ENCODE data around the gene DES. TPM values are rescaled to one million over a fixed set of nuclear protein-coding genes. Genes with fewer than 3 reads are reported as not detected.

DES gene
- total and polyA plus RNA-seq, 2 of the 13 experiments (the other 11 are each of a cell fraction or from before 2014, with no cell fraction given) = not detected

DNA sequence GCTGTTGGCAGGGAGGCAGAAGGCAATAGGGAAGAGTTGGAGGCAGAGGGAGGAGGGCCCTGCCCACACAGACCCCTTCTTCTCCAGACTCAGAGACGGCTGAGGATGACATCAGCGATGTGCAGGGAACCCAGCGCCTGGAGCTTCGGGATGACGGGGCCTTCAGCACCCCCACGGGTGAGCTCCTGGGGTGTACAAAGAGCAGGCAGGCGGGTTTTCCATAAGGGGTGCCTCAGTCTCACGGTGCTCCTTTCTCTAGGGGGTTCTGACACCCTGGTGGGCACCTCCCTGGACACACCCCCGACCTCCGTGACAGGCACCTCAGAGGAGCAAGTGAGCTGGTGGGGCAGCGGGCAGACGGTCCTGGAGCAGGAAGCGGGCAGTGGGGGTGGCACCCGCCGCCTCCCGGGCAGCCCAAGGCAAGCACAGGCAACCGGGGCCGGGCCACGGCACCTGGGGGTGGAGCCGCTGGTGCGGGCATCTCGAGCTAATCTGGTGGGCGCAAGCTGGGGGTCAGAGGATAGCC lies 26.5 kb downstream of the DES start:
- DNase-seq (ENCODE audit: low spot score) (no peak), ATAC-seq (no peak), FAIRE-seq (no peak)
- H3K27ac ChIP-seq (ENCODE audit: extremely low read length, insufficient read depth, low read length) = no peak overlapping the region
- peaks cover 4% of the 10 kb centered on the region; the same call in 1 of the 2 replicates for H4K20me1 ChIP-seq (ENCODE audit: insufficient read depth, low read length)
- H3K9me3 ChIP-seq (ENCODE audit: low read length) = no peaks in the 10 kb centered on the region
- WGBS (ENCODE audit: low lambda C conversion rate) = 3% methylated on average over 11 of the region's 23 CpGs
- H3K79me2 ChIP-seq (ENCODE audit: insufficient read depth, low read length) = no peaks in the 10 kb centered on the region
- no TSS peak for BruUV-seq (replicated peaks)
- H3K27me3 ChIP-seq (ENCODE audit: control insufficient read depth in 1 of 2, insufficient read depth in 2 of 2, low read length in 2 of 2) = peaks cover 55 to 95% of the 10 kb centered on the region in 2 experiments
- intact Hi-C loops (cut with micrococcal nuclease; ENCODE audit: unreplicated experiment) = no loop called here
- no peak for TF ChIP-seq GTF3A (CRISPR knock-in tag; conservative IDR thresholded peaks at IDR 0.05)
- no peak for TF ChIP-seq SMC3 (IDR thresholded peaks at IDR 0.05; ENCODE audit: low read length)
- TF ChIP-seq MBNL3 (CRISPR knock-in tag; conservative IDR thresholded peaks at IDR 0.05) = no peak
- no peak for TF ChIP-seq ZNF251 (CRISPR knock-in tag; IDR thresholded peaks at IDR 0.05)
- no peak for TF ChIP-seq ZNF644 (CRISPR knock-in tag; IDR thresholded peaks at IDR 0.05; ENCODE audit: low read depth)
- no peak for TF ChIP-seq ZNF235 (CRISPR knock-in tag; IDR thresholded peaks at IDR 0.05; ENCODE audit: borderline replicate concordance)
- no peak for TF ChIP-seq MAFG (CRISPR knock-in tag; IDR thresholded peaks at IDR 0.05)
- no peak overlapping the region for H2AFZ ChIP-seq (ENCODE audit: low read length)
- no peaks in the 10 kb centered on the region for H3K36me3 ChIP-seq (replicated peaks in 1 of 2; ENCODE audit: control insufficient read depth in 1 of 2, insufficient read depth in 2 of 2, low read length in 2 of 2)
- H3K9ac ChIP-seq (ENCODE audit: insufficient read depth, low read depth, low read length) = no peak overlapping the region
- no peak overlapping the region for H3K4me3 ChIP-seq (replicated peaks in 1 of 3; ENCODE audit: insufficient read depth in 1 of 3, low read depth in 2 of 3, low read length in 3 of 3)
- H3K4me2 ChIP-seq (ENCODE audit: low read depth, low read length) = no peak overlapping the region
- no peaks in the 10 kb centered on the region for H3K4me1 ChIP-seq (ENCODE audit: insufficient read depth, low read length)
- ChIA-PET CTCF (ENCODE audit: low intra/inter-chr PET ratio, low total read pairs) (no interaction called here), POLR2A (no interaction called here)
- in situ Hi-C loops (cut with HindIII; ENCODE audit: extremely low pct_ligation_motif_present, low pct_unique_long_range_greater_than_20kb) = no loop called here

DNA sequence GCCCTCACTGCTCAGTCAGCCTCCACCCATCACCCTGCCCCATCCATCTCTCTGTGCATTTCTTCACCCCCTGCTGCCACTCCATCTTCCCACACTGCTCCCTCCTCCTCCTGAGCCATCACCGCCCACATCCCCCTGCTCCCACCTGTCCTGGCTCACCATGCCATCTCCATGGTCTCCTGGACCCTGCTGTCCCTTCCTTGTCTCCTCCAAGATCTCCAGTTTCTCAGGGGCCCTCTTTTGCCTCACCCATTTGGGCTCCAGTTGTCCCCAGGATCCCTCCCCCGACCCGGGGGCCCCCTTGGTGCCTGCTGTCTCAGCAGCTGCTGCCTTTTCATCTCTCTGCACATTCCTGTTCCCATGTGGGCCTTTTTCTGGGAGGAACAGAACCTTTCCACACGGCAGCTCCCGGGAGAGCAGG lies 27.1 kb downstream of the DES start:
- no peak overlapping the region for H3K4me3 ChIP-seq (replicated peaks in 1 of 3; ENCODE audit: insufficient read depth in 1 of 3, low read depth in 2 of 3, low read length in 3 of 3)
- H4K20me1 ChIP-seq (ENCODE audit: insufficient read depth, low read length) = peaks cover 4% of the 10 kb centered on the region; the same call in 1 of the 2 replicates
- no peaks in the 10 kb centered on the region for H3K9me3 ChIP-seq (ENCODE audit: low read length)
- ChIA-PET CTCF (ENCODE audit: low intra/inter-chr PET ratio, low total read pairs) (no interaction called here), POLR2A (no interaction called here)
- DNase-seq (ENCODE audit: low spot score) (no peak), FAIRE-seq (no peak), ATAC-seq (no peak)
- H3K27me3 ChIP-seq (ENCODE audit: control insufficient read depth in 1 of 2, insufficient read depth in 2 of 2, low read length in 2 of 2) = peaks cover 60 to 95% of the 10 kb centered on the region in 2 experiments
- H3K27ac ChIP-seq (ENCODE audit: extremely low read length, insufficient read depth, low read length) = no peak overlapping the region
- H3K9ac ChIP-seq (ENCODE audit: insufficient read depth, low read depth, low read length) = no peak overlapping the region
- no peaks in the 10 kb centered on the region for H3K79me2 ChIP-seq (ENCODE audit: insufficient read depth, low read length)
- intact Hi-C loops (cut with micrococcal nuclease; ENCODE audit: unreplicated experiment) (no loop called here), in situ Hi-C loops (cut with HindIII; ENCODE audit: extremely low pct_ligation_motif_present, low pct_unique_long_range_greater_than_20kb) (no loop called here)
- no peaks in the 10 kb centered on the region for H3K4me1 ChIP-seq (ENCODE audit: insufficient read depth, low read length)
- H3K36me3 ChIP-seq (replicated peaks in 1 of 2; ENCODE audit: control insufficient read depth in 1 of 2, insufficient read depth in 2 of 2, low read length in 2 of 2) = no peaks in the 10 kb centered on the region
- H2AFZ ChIP-seq (ENCODE audit: low read length) = no peak overlapping the region
- WGBS (ENCODE audit: low lambda C conversion rate) = 7% methylated on average over 5 of the region's 5 CpGs
- H3K4me2 ChIP-seq (ENCODE audit: low read depth, low read length) = no peak overlapping the region
- no TSS peak for BruUV-seq (replicated peaks)
- TF ChIP-seq SALL1 (CRISPR knock-in tag; IDR thresholded peaks at IDR 0.05) (no peak), TBX2 (CRISPR knock-in tag; IDR thresholded peaks at IDR 0.05; ENCODE audit: borderline replicate concordance) (no peak), ZFAT (CRISPR knock-in tag; conservative IDR thresholded peaks at IDR 0.05) (no peak), HOXA3 (CRISPR knock-in tag; IDR thresholded peaks at IDR 0.05) (no peak), ZNF225 (CRISPR knock-in tag; IDR thresholded peaks at IDR 0.05) (no peak), ZNF883 (CRISPR knock-in tag; IDR thresholded peaks at IDR 0.05; ENCODE audit: not compliant biosample characterization) (no peak), ZNF367 (CRISPR knock-in tag; IDR thresholded peaks at IDR 0.05; ENCODE audit: borderline replicate concordance) (no peak), ZNF460 (CRISPR knock-in tag; IDR thresholded peaks at IDR 0.05; ENCODE audit: borderline replicate concordance) (no peak), NR1H2 (CRISPR knock-in tag; IDR thresholded peaks at IDR 0.05; ENCODE audit: borderline replicate concordance, low read depth) (no peak), ZNF589 (CRISPR knock-in tag; conservative IDR thresholded peaks at IDR 0.05) (no peak)
- TF ChIP-seq, protein P1, sequence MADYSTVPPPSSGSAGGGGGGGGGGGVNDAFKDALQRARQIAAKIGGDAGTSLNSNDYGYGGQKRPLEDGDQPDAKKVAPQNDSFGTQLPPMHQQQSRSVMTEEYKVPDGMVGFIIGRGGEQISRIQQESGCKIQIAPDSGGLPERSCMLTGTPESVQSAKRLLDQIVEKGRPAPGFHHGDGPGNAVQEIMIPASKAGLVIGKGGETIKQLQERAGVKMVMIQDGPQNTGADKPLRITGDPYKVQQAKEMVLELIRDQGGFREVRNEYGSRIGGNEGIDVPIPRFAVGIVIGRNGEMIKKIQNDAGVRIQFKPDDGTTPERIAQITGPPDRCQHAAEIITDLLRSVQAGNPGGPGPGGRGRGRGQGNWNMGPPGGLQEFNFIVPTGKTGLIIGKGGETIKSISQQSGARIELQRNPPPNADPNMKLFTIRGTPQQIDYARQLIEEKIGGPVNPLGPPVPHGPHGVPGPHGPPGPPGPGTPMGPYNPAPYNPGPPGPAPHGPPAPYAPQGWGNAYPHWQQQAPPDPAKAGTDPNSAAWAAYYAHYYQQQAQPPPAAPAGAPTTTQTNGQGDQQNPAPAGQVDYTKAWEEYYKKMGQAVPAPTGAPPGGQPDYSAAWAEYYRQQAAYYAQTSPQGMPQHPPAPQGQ (CRISPR knock-in tag; IDR thresholded peaks at IDR 0.05; ENCODE audit: borderline replicate concordance) = no peak
- TF ChIP-seq, protein P2, sequence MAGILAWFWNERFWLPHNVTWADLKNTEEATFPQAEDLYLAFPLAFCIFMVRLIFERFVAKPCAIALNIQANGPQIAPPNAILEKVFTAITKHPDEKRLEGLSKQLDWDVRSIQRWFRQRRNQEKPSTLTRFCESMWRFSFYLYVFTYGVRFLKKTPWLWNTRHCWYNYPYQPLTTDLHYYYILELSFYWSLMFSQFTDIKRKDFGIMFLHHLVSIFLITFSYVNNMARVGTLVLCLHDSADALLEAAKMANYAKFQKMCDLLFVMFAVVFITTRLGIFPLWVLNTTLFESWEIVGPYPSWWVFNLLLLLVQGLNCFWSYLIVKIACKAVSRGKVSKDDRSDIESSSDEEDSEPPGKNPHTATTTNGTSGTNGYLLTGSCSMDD (CRISPR knock-in tag; IDR thresholded peaks at IDR 0.05) = no peak

Measured in HepG2 (cell line).